GM23338 (cell line): ENCODE results near the gene VSTM2L. TPM values are rescaled to one million over a fixed set of nuclear protein-coding genes. Genes with fewer than 3 reads are reported as not detected.

Experiments
- ATAC-seq: fragments of 200-7000 bp; cut with Tn5 transposase; 3 replicates; pipeline ENCODE4 v1.9.1; 2020
- DNase-seq: peaks from one replicate; pipeline ENCODE4 v3.0.0-alpha.2; 2015; ENCODE audit warnings: low spot score
- H2AFZ ChIP-seq: fragments of 200-600 bp; sonication (generic); 2 replicates; pipeline ENCODE4 v1.8.0; 2016; ENCODE audit warnings: antibody characterized with exemption, mild to moderate bottlenecking, moderate library complexity
- H3F3A ChIP-seq: fragments of 200-600 bp; sonication (generic); replicated peaks from 2 replicates; pipeline ENCODE4 v1.8.0; 2017; ENCODE audit warnings: antibody characterized with exemption, mixed run types, low read depth
- H3K27ac ChIP-seq: fragments of 200-600 bp; sonication (generic); 2 replicates; pipeline ENCODE4 v1.6.1; 2016; ENCODE audit warnings: low read depth
- H3K27me3 ChIP-seq: fragments of 200-600 bp; sonication (generic); 2 replicates; pipeline ENCODE4 v1.8.0; 2016; ENCODE audit warnings: mild to moderate bottlenecking, mixed run types, moderate library complexity; ENCODE audit not compliant: insufficient read depth
- H3K36me3 ChIP-seq: fragments of 200-600 bp; sonication (generic); 2 replicates; pipeline ENCODE4 v1.8.0; 2016; ENCODE audit warnings: mild to moderate bottlenecking; ENCODE audit not compliant: insufficient read depth
- H3K4me1 ChIP-seq: fragments of 200-600 bp; sonication (generic); 2 replicates; pipeline ENCODE4 v1.8.0; 2016; ENCODE audit warnings: mild to moderate bottlenecking, moderate library complexity; ENCODE audit not compliant: insufficient read depth
- H3K4me2 ChIP-seq: fragments of 200-600 bp; sonication (generic); 2 replicates; pipeline ENCODE4 v1.7.1; 2017; ENCODE audit warnings: mixed run types
- H3K4me3 ChIP-seq: fragments of 200-600 bp; sonication (generic); 2 replicates; pipeline ENCODE4 v1.6.1; 2016; ENCODE audit warnings: mixed run types
- H3K79me2 ChIP-seq: fragments of 200-600 bp; sonication (generic); replicated peaks from 2 replicates; pipeline ENCODE4 v1.8.0; 2017; ENCODE audit warnings: mild to moderate bottlenecking; ENCODE audit not compliant: insufficient read depth
- H3K9me2 ChIP-seq: fragments of 200-600 bp; sonication (generic); 2 replicates; pipeline ENCODE4 v1.8.0; 2017; ENCODE audit not compliant: insufficient read depth
- H4K20me1 ChIP-seq: fragments of 200-600 bp; sonication (generic); replicated peaks from 2 replicates; pipeline ENCODE4 v1.8.0; 2017; ENCODE audit warnings: mild to moderate bottlenecking; ENCODE audit not compliant: insufficient read depth
- H3K27ac Mint-ChIP-seq: 2 replicates; pipeline ENCODE4 v1.8.0; 2020; ENCODE audit warnings: inconsistent platforms, mild to moderate bottlenecking, moderate library complexity, mixed read lengths
- H3K27me3 Mint-ChIP-seq: 3 replicates; pipeline ENCODE4 v1.8.0; 2022; ENCODE audit warnings: low read depth, mild to moderate bottlenecking, moderate library complexity, mixed read lengths, inconsistent platforms; ENCODE audit not compliant: insufficient read depth, poor library complexity
- H3K36me3 Mint-ChIP-seq: 3 replicates; pipeline ENCODE4 v1.8.0; 2021; ENCODE audit warnings: low read depth, mild to moderate bottlenecking, inconsistent platforms, moderate library complexity, mixed read lengths
- H3K4me1 Mint-ChIP-seq: 3 replicates; pipeline ENCODE4 v1.8.0; 2020; ENCODE audit warnings: mild to moderate bottlenecking, inconsistent platforms, mixed read lengths
- H3K4me3 Mint-ChIP-seq: 3 replicates; pipeline ENCODE4 v1.8.0; 2021; ENCODE audit warnings: moderate library complexity, mild to moderate bottlenecking, inconsistent platforms, mixed read lengths
- H3K9me3 Mint-ChIP-seq: 3 replicates; pipeline ENCODE4 v1.8.0; 2020; ENCODE audit warnings: moderate library complexity, mild to moderate bottlenecking, inconsistent platforms, mixed read lengths
- CREB1 ChIP-seq: fragments of 250-450 bp; sonication (Bioruptor Pico); IDR thresholded peaks from 2 replicates; pipeline ENCODE4 v1.5.0; 2020; ENCODE audit warnings: low read depth, mild to moderate bottlenecking, moderate library complexity
- EZH2 ChIP-seq: fragments of 200-600 bp; sonication (generic); IDR thresholded peaks from one replicate; pipeline ENCODE4 v1.8.0; 2017; ENCODE audit warnings: antibody characterized with exemption, mild to moderate bottlenecking, low read depth; ENCODE audit not compliant: unreplicated experiment
- polyA plus RNA-seq: library from polyadenylated mRNA; unstranded; fragments of >200 nt; fragmentation: Nextera tagmentation; extraction: Ambion mirVana; gene quantifications from 2 replicates; pipeline ENCODE4 v1.2.1, GENCODE V29; 2016
- total RNA-seq: library from RNA; depleted of rRNA; stranded (reverse); fragments of >200 nt; shearing (Covaris generic); gene quantifications from 2 replicates; pipeline ENCODE4 v1.2.3, GENCODE V29; 2014
- TF ChIP-seq, protein P1 (sequence below): fragments of 250-450 bp; sonication (Bioruptor Pico); IDR thresholded peaks from 2 replicates; pipeline ENCODE4 v1.5.0; 2020; ENCODE audit warnings: mild to moderate bottlenecking, moderate library complexity

The VSTM2L gene
- total and polyA plus RNA-seq, 2 experiments from 2014 or later = 0.60 to 1.9 TPM

DNA sequence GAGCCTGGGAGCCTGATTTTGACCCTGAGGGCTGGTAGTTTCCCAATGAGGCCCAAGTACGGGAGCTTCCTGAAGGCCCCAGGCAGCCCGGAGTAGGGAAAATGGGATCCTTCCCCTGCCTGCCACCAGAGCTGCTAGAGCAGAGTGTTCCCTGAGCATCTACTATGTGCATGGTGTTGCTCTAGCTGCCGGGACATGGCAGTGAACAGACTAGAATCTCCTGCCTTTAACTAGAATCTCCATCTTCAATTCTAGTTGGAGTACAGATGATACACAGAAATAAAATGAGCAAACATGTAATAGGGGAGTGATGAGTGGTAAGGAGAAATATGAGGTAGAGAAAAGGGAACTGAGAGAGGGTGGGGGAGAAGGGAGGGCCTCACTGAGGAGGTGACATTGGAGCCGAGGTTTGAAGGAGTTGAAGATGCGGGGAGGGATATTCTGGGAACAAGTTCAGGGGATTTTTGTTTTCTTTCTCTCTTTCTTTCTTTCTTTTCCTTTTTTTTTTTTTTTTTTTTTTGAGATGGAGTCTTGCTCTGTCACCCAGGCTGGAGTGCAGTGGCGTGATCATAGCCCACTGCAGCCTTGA, 18.5 kb downstream of the VSTM2L start:
- peaks cover 27% of the 10 kb centered on the region for H3K4me1 Mint-ChIP-seq
- Histone ChIP-seq H3F3A (0 out of 2 replicates have a peak, but pooled peaks cover 4% of the 10 kb centered on the region), H3K4me2 (no peak overlapping the region), H3K9me2 (no peaks in the 10 kb centered on the region), H3K79me2 (no peaks in the 10 kb centered on the region), H4K20me1 (no peaks in the 10 kb centered on the region), H3K27me3 (peaks cover 7% of the 10 kb centered on the region; the same call in 1 of the 2 replicates), H3K4me1 (peaks cover 16% of the 10 kb centered on the region), H3K27ac (no peak overlapping the region), H2AFZ (no peak overlapping the region), H3K36me3 (no peaks in the 10 kb centered on the region), H3K4me3 (no peak overlapping the region)
- H3K9me3 Mint-ChIP-seq = no peaks in the 10 kb centered on the region
- H3K4me3 Mint-ChIP-seq = no peak overlapping the region
- no peaks in the 10 kb centered on the region for H3K36me3 Mint-ChIP-seq
- H3K27me3 Mint-ChIP-seq = peaks cover 9% of the 10 kb centered on the region
- DNase-seq (no peak), ATAC-seq (no peak)
- H3K27ac Mint-ChIP-seq = no peak overlapping the region
- TF ChIP-seq, protein P1, sequence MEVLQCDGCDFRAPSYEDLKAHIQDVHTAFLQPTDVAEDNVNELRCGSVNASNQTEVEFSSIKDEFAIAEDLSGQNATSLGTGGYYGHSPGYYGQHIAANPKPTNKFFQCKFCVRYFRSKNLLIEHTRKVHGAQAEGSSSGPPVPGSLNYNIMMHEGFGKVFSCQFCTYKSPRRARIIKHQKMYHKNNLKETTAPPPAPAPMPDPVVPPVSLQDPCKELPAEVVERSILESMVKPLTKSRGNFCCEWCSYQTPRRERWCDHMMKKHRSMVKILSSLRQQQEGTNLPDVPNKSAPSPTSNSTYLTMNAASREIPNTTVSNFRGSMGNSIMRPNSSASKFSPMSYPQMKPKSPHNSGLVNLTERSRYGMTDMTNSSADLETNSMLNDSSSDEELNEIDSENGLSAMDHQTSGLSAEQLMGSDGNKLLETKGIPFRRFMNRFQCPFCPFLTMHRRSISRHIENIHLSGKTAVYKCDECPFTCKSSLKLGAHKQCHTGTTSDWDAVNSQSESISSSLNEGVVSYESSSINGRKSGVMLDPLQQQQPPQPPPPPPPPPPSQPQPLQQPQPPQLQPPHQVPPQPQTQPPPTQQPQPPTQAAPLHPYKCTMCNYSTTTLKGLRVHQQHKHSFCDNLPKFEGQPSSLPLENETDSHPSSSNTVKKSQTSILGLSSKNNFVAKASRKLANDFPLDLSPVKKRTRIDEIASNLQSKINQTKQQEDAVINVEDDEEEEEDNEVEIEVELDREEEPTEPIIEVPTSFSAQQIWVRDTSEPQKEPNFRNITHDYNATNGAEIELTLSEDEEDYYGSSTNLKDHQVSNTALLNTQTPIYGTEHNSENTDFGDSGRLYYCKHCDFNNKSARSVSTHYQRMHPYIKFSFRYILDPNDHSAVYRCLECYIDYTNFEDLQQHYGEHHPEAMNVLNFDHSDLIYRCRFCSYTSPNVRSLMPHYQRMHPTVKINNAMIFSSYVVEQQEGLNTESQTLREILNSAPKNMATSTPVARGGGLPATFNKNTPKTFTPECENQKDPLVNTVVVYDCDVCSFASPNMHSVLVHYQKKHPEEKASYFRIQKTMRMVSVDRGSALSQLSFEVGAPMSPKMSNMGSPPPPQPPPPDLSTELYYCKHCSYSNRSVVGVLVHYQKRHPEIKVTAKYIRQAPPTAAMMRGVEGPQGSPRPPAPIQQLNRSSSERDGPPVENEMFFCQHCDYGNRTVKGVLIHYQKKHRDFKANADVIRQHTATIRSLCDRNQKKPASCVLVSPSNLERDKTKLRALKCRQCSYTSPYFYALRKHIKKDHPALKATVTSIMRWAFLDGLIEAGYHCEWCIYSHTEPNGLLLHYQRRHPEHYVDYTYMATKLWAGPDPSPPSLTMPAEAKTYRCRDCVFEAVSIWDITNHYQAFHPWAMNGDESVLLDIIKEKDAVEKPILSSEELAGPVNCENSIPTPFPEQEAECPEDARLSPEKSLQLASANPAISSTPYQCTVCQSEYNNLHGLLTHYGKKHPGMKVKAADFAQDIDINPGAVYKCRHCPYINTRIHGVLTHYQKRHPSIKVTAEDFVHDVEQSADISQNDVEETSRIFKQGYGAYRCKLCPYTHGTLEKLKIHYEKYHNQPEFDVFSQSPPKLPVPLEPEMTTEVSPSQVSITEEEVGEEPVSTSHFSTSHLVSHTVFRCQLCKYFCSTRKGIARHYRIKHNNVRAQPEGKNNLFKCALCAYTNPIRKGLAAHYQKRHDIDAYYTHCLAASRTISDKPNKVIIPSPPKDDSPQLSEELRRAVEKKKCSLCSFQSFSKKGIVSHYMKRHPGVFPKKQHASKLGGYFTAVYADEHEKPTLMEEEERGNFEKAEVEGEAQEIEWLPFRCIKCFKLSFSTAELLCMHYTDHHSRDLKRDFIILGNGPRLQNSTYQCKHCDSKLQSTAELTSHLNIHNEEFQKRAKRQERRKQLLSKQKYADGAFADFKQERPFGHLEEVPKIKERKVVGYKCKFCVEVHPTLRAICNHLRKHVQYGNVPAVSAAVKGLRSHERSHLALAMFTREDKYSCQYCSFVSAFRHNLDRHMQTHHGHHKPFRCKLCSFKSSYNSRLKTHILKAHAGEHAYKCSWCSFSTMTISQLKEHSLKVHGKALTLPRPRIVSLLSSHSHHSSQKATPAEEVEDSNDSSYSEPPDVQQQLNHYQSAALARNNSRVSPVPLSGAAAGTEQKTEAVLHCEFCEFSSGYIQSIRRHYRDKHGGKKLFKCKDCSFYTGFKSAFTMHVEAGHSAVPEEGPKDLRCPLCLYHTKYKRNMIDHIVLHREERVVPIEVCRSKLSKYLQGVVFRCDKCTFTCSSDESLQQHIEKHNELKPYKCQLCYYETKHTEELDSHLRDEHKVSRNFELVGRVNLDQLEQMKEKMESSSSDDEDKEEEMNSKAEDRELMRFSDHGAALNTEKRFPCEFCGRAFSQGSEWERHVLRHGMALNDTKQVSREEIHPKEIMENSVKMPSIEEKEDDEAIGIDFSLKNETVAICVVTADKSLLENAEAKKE (CRISPR knock-in tag) = no peak
- no peak for TF ChIP-seq EZH2

DNA sequence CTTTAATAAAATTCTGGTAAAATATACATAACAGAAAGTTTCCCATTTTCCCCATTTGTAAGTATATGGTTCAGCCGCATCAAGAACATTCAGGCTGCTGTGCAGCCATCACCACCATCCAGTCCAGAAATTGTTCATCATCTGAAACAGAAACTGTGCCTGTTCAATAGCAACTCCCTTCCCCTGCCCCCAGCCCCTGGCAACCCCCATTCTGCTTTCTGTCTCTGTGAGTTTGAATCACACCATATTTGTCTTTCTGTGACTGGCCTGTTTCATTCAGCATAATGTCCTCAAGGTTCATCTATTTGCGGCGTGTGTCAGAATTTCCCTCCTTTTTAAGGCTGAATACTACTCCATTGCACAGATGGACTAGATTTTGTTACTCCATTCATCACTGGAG, 19.1 kb downstream of the VSTM2L start:
- no peaks in the 10 kb centered on the region for H3K9me2 ChIP-seq

More for the DNA sequence above, 19.1 kb downstream of the VSTM2L start:
- Mint-ChIP-seq H3K27me3 (peaks cover 9% of the 10 kb centered on the region), H3K9me3 (no peaks in the 10 kb centered on the region), H3K27ac (no peak overlapping the region), H3K4me1 (peaks cover 22% of the 10 kb centered on the region), H3K4me3 (no peak overlapping the region), H3K36me3 (no peaks in the 10 kb centered on the region)
- Histone ChIP-seq H2AFZ (no peak overlapping the region), H3K36me3 (no peaks in the 10 kb centered on the region), H3K4me1 (peaks cover 10% of the 10 kb centered on the region), H3K27ac (no peak overlapping the region), H3K79me2 (no peaks in the 10 kb centered on the region), H3K4me3 (no peak overlapping the region), H3F3A (0 out of 2 replicates have a peak, but pooled peaks cover 4% of the 10 kb centered on the region), H3K27me3 (peaks cover 1% of the 10 kb centered on the region; the same call in 1 of the 2 replicates), H3K4me2 (no peak overlapping the region), H4K20me1 (no peaks in the 10 kb centered on the region)
- ATAC-seq = no peak
- no peak for TF ChIP-seq CREB1 (CRISPR knock-in tag)
- no peak for DNase-seq
